Measurements from ENCODE around the gene ITSN1. TPM values are rescaled to one million over a fixed set of nuclear protein-coding genes. Genes with fewer than 3 reads are reported as not detected.

Gene ITSN1
- total RNA-seq, 1 donor from 2014 or later, result 132 TPM

DNA sequence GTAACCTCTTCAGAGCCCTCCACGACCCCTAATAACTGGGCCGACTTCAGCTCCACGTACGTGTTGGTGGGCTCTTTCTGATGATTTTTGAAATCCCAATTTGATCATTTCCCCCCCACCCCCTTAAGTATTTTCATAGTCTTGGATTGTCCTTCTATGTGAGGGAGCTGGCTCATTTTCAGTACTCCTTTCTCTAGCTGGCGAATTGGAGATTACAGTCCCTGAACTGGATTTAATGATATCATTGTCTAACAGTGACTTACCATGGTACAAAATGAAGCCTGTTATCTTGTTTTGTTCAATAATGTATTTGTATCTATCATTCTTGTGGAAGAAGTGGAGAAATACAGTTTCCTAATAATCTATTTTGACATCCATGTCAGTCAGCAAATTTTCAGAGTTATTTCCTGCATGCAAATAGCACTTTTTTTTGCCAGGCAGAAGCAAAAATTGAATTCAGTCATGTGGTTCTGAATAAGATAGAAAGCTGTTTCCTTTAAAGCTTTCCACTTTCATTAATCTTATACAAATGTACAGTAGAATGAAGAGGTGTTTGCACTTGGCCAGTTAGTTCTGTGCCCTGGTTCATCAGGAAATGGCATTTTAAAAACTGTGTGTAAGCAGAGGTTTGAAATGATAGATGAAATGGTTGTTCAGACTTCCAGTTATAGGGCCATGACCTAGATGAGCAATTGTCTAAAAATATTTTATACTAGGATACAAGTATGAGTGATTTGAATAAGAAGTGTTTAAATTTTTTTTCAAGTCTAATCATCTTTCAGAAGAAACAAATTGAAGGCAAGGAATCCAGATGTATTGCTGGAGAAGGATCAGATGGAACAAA is 169.1 kb downstream of the ITSN1 start:
- no peak for DNase-seq (ENCODE audit: low read depth)

DNA sequence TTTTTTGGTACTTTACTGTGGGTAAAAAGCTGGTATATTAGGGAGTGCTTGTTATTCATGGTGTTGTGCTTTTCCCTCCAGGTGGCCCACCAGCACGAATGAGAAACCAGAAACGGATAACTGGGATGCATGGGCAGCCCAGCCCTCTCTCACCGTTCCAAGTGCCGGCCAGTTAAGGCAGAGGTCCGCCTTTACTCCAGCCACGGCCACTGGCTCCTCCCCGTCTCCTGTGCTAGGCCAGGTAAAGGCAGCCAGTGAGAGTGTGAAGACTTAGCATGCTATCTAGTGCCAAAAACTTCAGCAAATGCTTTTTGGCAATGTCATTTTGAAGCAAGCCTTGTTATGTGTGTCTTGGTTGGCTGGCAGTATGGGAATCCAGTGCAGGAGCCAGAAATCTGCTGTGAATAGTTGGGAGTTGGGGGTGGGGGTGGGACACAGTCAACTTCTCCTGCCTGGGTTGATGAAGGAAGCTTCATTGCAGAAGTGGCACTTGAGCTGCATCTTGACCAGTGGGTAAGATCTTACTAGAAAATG is 171.6 kb downstream of the ITSN1 start:
- no peak for DNase-seq (ENCODE audit: low read depth)

DNA sequence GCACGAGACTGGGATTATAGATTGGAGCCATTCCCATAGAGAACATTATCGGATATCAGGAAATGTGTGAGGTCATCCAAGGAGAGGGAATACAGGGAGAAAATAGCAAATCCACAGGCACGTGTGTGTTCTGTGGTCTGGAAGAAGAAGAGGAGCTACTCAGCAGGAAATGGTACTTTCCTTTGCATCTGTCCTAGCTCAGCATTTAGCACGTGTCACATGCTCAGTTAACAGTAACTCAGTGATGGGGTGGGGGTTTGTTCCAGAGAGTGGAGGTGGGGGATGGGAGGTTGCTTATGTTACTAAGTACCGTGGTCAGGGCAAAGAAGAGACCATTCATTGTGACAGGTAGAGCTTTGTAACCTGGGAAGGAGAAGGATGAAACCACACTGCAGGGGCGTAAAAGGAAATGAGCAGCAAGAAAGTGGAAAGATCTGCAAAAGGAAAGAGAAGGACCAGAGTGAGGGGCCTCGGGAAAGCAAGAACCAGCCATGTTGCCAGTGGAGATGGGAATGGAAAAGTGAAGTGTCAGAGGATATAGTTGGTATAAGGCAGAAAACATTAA is 172.9 kb downstream of the ITSN1 start:
- DNase-seq (ENCODE audit: low read depth), result peak; percentile 13

DNA sequence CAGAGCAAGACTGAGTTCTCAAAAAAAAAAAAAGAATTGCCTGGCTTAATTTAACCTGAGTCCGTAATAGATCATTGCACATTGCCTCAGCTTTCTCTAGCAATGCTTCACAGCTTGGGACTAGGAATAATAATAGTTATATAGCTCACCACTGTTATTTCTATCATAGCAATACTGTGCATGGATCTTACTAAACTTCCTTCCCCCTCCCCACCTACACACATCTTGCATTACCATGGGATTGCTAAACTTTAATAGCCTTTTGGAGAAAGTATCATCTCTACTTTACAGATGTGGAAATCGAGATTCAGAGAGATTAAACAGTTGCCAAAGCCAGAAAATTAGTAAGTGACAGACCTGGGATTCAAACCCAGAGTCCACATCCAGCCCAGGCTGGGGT is 173.9 kb downstream of the ITSN1 start:
- DNase-seq (ENCODE audit: low read depth), result no peak

DNA sequence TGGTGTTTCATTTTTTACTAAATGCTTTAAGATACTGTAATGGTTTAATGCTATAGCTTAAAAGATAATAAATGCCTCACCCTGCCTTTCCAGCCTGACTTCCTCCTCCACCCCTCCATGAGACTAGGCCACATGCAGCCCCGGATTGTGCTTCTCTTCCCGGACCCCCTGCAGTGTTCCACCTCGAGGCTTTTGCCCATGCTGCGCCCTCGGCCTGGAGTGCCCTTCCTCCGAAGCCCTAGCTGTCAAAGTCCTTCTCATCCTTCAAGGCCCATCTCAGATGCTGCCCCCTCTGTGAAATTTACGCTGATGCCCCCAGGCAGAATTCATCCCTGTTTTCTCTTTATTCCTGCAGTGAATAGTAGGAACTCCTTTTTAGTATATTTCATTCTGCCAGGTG is 174.8 kb downstream of the ITSN1 start:
- DNase-seq (ENCODE audit: low read depth), result no peak

DNA sequence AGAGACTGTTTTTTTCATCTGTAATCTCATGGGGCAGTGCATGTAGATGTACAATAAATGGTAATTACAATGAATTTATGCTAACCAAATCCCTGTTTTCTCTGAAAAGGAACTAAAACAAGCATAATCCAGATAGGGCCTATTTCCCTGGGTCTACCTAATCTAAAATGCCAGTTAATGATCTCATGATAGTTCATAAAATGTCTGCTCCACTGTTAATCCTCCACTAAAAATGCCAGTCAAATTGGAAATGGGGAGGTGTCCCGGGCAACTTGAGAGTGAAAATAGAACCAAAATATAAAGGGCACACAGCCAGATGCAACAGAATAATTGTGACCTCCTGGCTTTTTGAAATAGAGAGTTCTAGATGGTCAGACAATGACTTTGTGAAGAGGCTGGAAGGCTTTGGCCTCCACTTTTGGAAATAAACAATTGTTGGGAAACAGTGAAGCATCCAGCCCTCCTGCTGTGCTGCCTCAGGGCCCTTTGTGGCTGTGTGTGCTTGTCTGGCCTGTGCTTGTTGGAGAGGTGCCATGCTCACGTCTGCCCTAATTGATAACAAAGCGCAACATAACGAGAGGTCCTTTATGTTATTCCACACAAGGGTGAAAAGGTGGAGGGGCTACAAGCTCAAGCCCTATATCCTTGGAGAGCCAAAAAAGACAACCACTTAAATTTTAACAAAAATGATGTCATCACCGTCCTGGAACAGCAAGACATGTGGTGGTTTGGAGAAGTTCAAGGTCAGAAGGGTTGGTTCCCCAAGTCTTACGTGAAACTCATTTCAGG is 175.6 kb downstream of the ITSN1 start:
- no peak for DNase-seq (ENCODE audit: low read depth)

DNA sequence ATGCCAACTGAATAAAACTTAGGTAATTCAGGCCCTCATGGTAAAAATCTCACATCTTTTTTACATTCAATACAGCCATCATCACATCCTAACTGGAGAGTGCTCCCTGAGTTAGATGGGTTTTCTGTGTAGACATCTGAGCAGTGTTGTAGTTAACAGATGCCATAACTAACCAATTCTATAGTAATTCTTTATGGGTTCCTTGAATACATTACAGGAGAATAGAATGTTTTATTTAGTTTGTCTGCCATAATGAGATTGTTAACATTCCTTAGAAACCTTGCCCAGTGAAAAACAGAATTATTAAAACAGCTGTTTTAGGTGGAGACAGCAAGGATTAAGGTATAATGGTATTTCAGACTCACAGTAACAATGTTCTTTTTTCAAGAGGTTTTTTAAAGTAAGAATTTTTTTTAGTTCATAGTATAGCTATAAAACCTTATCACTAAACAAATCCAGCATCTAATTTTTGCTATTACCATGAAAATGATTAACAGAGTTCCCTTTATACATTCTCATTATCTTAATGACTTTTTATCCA is 178.0 kb downstream of the ITSN1 start:
- no peak for DNase-seq (ENCODE audit: low read depth)

DNA sequence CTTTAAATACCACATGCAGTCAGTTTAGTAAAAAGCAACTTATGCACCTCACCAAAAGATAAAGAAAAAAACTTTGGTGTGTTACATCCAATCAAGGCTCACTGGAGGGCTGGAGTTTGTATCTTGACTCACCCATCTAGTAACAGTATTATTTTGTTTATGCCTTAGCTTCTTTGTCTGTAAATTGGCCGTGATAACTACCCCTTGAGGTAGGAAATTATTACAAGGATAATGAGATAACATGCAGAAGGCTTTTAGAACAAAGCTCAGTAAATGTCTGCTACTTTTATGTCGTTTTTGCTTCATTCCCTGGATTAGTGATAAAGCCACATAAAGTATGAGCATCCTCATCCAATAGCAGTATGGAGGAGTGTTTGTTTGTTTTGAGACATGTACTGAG is 178.5 kb downstream of the ITSN1 start:
- no peak for DNase-seq (ENCODE audit: low read depth)

DNA sequence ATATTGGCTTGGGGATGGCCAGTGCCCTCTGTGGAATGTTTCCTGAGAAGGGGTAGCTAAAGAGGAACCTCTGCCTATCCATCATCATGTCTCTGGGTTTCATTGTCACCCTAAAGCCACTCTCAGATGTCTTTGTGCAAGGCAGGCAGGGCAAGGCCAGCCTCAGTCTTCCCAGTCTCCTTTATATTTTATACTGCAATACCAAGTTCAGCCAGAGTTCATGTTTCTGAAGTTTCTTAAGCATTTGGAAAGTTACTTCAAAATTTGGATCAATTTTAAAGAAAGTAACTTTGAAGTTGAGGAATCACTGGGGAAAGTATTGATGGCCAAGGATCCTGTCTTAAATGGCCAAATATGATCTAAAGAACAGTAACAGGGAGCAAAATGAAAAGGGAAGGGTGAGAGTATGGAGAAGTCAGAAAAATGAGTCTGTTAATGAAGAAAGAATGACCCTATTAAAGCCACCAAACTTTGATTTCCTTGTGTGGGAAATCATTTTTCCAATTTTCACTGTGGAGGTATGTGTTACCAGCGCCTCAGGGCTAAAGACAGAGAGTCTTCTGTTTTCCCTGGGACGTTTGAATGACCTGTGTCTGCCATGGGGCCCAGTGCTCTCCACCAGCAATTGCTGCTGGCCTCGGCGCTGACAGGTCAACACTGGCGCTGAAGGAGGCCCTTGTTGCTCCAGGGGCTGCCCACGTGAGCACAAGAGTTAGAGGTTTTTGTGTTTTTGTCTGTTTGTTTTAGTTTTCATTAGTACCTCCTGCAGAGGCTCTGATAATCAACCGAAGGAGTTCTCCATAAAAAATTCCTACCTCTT is 179.4 kb downstream of the ITSN1 start:
- no peak for DNase-seq (ENCODE audit: low read depth)

DNA sequence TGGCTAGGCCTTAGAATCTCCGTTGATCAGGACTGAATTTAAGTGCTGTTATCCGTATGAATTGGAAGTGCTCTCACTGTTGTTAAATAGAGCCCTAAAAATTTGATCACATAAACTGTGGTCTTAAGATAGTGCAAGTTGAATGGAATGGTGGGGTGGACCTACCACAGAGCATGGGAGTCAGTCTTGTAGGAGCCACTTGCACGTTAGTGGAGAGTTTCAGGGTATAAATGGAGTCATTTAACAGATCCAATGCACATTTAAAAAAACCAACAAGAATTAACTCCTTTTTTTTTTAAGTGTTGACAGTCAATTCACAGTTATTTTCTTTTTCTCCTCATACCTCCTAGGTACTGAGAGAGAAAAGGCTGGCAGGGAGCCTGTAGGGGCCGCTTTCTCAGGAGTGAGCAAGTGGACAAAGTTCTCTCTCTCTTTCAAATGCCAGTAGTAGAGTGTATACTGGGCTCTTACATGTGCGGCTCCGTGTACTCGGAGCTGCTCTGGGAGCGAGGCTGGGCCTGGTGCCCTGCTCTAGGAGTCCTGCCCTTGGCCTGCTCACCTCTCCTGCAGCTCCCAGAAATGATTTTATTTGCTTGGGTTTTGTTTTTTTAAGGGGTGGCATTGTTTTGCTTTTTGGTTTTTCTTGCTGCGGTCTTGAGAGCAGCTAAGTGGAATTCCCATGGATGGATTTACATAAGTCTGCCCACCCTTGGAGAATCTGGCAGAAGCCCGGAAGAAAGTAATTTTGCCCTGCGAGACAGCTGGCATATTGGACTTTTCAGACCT is 182.0 kb downstream of the ITSN1 start:
- DNase-seq (ENCODE audit: low read depth), result peak; percentile 74

DNA sequence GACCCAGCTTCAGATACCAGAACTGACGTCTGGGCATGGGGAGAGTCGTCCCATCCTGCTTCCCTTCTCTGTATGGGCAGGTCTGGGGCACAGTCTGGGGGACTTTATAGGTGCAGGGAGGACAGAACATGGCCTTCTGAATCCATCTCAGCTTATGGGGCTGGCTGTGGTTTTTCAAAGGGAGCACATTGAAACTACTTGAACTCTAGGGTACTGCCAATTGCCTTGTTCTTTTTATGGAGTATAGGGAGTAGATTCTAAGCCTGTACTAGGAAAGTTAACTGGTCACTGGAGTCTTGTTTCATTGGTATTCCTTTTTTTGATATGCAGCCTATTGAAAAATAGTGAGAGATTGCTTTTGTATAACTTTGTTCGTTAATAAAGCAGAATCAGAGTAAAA is 183.1 kb downstream of the ITSN1 start:
- DNase-seq (ENCODE audit: low read depth), result no peak

DNA sequence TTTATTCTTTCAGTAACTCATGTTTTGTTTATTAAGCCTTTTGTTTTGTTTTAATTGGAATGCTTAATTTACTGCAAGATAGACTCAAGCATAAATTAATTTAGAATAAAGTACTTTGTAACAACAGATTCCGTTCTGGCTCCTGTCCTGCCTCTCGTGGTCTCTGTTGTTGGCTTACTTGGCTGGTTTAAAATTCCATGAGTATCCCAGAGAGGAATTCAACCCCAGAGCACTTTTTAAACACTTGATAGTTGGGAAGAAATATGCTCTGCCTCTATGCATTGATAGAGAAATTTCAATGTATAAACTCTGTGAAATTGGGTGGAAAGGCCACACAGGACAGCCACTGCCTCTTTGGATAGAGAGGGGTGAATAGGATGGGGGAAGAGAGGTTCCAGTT is 183.6 kb downstream of the ITSN1 start:
- peak; percentile 74 for DNase-seq (ENCODE audit: low read depth)

DNA sequence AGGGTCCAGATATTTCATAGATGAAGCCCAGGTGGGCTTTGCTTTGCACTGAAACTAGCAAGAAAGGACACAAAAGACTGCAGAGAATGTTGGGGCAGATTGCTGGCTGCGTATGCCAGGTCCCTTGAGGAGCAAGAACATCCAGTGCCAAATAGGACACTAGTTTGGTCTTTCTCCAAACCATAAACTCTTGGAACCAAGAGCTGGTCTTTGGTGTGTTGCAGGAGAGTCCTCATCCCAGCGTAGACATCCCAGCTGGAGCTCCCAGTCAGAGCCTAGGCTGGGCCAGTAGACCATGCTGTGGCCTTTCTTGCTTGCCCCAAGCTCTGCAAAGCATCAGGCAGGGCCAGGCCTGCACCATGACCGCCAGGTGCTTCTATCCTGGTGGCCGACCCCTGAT is 185.8 kb downstream of the ITSN1 start:
- DNase-seq (ENCODE audit: low read depth), result no peak

DNA sequence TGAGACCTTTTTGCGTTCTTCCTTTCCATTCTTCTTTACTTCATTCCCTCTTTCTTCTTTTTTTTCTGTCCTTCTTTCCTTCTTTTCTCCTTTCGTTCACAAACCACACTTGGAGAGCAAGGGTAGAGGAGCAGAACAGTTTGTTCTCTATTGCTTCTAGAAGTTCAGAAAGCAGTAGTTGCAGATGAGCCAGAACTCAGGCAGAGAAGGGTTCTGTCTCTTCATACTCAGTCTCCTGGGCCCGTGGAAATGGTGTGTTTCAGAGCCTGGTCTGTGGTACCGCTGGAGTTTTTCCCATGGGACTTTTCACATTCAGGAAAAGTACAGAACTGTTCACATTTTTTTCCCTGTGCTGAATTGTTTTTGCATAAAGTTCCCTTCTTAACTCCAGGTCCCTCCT is 186.3 kb downstream of the ITSN1 start:
- no peak for DNase-seq (ENCODE audit: low read depth)

DNA sequence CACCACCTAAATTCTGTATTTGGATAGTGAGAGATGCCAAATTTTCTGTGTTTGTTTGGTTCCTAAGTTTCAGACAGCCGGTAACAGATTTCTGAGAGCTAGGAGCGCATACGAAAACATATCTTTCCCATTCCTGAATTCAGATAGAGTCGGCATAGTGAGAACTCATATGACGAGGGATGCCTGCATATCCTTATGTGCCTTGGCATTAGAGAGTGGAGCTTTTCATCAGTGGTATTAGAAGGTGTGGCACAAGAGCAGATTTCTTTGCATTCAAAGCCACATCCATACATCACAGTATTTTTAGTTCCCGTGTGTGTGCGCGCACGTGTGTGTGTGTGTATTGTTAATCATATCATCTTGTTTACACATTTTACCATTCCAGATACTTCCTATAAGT is 187.5 kb downstream of the ITSN1 start:
- no peak for DNase-seq (ENCODE audit: low read depth)

DNA sequence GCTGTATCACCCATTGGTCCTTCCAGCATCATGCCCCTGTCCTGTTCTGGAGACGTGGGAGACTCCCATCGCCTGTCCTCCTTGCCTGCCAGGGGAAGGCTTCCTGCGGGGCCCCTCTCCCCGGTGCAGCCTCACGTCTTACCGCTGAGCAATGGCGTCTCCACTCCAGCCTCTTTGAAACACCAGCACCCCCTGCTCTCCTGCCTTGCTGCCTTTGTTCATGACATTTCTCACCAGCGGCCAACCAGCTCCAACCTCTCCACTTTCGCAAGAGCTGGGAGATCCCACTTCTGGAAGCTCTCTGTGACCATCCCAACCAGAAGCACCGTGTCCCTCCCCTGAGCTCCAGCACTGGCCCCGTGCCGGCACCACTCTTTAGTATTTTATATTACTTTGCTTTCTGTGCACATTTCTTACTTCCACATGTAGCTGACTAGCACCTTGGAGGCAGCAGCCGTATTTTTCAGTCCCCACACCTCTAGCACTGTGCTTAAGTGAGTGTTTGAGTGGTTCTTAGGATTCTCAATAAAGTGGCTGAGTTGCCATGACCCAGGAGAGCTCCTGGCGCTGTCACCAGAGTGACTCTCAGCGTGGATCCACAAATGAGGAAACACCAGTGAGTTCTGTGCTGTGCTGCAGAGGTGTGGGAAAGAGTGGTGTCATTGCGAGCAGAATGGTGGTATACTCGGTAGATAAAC is 189.8 kb downstream of the ITSN1 start:
- DNase-seq (ENCODE audit: low read depth), result no peak

DNA sequence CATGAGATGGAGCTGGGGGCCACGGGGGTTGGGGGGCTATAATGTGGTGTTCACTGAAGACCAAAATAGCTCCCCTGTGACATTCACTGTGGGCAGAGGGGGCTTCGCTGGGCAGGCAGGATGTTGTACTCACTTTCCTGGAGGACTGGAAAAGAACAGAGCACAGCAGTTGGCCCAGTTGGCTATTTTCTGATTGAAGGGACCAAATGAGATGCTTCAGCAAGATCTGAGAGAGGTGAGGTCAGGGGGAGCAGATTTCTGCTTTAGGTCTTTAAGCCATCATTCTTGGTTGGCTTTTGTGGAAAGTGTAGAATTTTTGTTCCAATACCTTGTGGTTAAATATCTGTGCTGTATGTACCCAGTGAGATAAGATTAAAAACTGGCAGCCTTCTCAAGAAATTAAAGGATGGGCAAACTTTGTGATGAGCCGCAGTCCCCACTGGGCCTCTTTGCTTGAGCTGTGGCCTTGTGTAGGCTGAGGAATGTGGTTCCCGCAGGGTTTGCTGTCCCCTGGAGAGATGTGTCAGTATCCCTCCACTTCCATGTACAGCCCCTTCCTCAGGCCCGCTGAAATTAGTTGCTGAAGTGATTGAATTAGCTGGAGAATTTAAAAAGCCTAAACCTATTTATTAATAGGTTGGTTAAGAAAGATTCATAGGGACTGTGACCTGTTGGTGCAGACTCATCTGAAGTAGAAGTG is 192.7 kb downstream of the ITSN1 start:
- DNase-seq (ENCODE audit: low read depth), result no peak

DNA sequence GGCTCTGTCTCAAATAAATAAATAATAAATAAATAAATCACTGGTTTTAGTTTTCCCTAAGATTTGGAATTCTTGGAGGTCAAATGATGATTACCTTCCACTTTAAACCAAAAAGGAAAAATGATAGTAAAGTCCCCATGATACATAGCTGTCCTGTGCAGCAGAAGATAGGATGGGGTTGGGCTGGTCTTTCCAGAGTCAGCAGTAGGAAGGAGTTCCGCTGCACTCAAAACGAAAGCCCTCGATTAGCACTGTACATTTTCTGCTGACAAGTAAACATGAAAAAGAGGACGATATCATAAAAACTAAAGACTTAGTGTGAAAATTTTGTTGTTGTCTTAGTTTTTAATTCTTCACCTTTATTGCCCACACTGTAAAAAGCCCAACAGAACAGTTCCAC is 193.6 kb downstream of the ITSN1 start:
- DNase-seq (ENCODE audit: low read depth), result no peak

DNA sequence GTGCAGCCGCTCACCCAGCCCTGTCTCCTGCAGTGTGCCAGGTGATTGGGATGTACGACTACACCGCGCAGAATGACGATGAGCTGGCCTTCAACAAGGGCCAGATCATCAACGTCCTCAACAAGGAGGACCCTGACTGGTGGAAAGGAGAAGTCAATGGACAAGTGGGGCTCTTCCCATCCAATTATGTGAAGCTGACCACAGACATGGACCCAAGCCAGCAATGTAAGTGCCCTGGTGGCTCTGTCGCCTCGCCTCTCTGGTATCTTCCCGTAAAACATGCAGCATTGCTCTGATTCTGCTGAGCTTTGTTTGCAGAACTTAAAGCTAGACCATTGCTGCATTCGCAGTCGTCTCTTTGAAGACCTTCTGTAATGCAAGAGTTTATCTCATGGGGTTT is 194.1 kb downstream of the ITSN1 start:
- DNase-seq (ENCODE audit: low read depth), result no peak
